HEK293 (cell line): ENCODE measurements around the gene SMPX.

Source experiments
- CTCF ChIA-PET: fragments of 350-600 bp; formaldehyde crosslinking; extraction: SDS; loops from one replicate; lab custom pipeline; 2021; ENCODE audit warnings: antibody characterized with exemption; lab: Yijun Ruan, JAX
- POLR2A ChIA-PET: fragments of 300-600 bp; formaldehyde crosslinking; extraction: SDS; loops from one replicate; lab custom pipeline; 2020; ENCODE audit warnings: antibody characterized with exemption, inconsistent platforms; lab: Yijun Ruan, JAX
- H3K27ac ChIP-seq: fragments of 200-500 bp; sonication (Bioruptor generic); 2 replicates; pipeline ENCODE4 v1.5.1; 2014; ENCODE audit warnings: low read depth, low read length, control low read depth, inconsistent platforms; ENCODE audit errors: extremely low read depth
- H3K36me3 ChIP-seq, 2 experiments: fragments of 200-500 bp in 1 of 2; sonication (Bioruptor generic) in 1 of 2; 1 replicate in 1 of 2; 2 replicates in 1 of 2; pipeline ENCODE4 v1.5.1; 2014 to 2017; ENCODE audit warnings: inconsistent platforms in 2 of 2, low read length in 2 of 2; ENCODE audit not compliant: control insufficient read depth in 2 of 2, insufficient read depth in 1 of 2
- H3K4me1 ChIP-seq: fragments of 200-500 bp; sonication (Bioruptor generic); 2 replicates; pipeline ENCODE4 v1.5.1; 2014; ENCODE audit warnings: mild to moderate bottlenecking, low read length, inconsistent platforms; ENCODE audit not compliant: control insufficient read depth, insufficient read depth
- H3K4me3 ChIP-seq: 2 replicates; pipeline ENCODE4 v1.5.1; 2011; ENCODE audit warnings: low read depth, mild to moderate bottlenecking, control low read depth, low read length, moderate library complexity
- H3K9me3 ChIP-seq: fragments of 200-500 bp; sonication (Bioruptor generic); 2 replicates; pipeline ENCODE4 v1.5.1; 2014; ENCODE audit warnings: low read depth, low read length, inconsistent platforms; ENCODE audit not compliant: control insufficient read depth, insufficient read depth
- BCL11A ChIP-seq: fragments of 450-650 bp; formaldehyde crosslinking; IDR thresholded peaks from 2 replicates; pipeline ENCODE4 v1.5.1; 2016; ENCODE audit warnings: low read depth, missing biosample characterization, missing genetic modification characterization
- ZFP69B ChIP-seq: fragments of 450-650 bp; formaldehyde crosslinking; IDR thresholded peaks from 2 replicates; pipeline ENCODE4 v1.5.1; 2016; ENCODE audit warnings: missing biosample characterization, missing genetic modification characterization
- ZNF184 ChIP-seq: fragments of 450-650 bp; IDR thresholded peaks from 2 replicates; pipeline ENCODE4 v1.5.1; 2018; ENCODE audit warnings: missing biosample characterization, mild to moderate bottlenecking, missing genetic modification characterization
- ZNF266 ChIP-seq: fragments of 450-650 bp; formaldehyde crosslinking; IDR thresholded peaks from 2 replicates; pipeline ENCODE4 v1.5.1; 2016; ENCODE audit warnings: missing biosample characterization, missing genetic modification characterization, low read depth
- ZNF514 ChIP-seq: fragments of 450-650 bp; formaldehyde crosslinking; IDR thresholded peaks from 2 replicates; pipeline ENCODE4 v1.5.1; 2016; ENCODE audit warnings: missing biosample characterization, missing genetic modification characterization
- ZNF548 ChIP-seq: fragments of 450-650 bp; formaldehyde crosslinking; IDR thresholded peaks from 2 replicates; pipeline ENCODE4 v1.5.1; 2016; ENCODE audit warnings: missing biosample characterization, missing genetic modification characterization
- ZNF621 ChIP-seq: fragments of 450-650 bp; formaldehyde crosslinking; IDR thresholded peaks from 2 replicates; pipeline ENCODE4 v1.5.1; 2017; ENCODE audit warnings: missing biosample characterization, missing genetic modification characterization
- ZNF677 ChIP-seq: fragments of 450-650 bp; IDR thresholded peaks from 2 replicates; pipeline ENCODE4 v1.5.0; 2018; ENCODE audit warnings: missing biosample characterization, mild to moderate bottlenecking, missing genetic modification characterization, moderate library complexity
- ZNF76 ChIP-seq: fragments of 450-650 bp; formaldehyde crosslinking; IDR thresholded peaks from 2 replicates; pipeline ENCODE4; 2016; ENCODE audit warnings: low read depth, missing biosample characterization, missing genetic modification characterization, borderline replicate concordance
- TF ChIP-seq, protein P1 (sequence below): fragments of 450-650 bp; formaldehyde crosslinking; IDR thresholded peaks from 2 replicates; pipeline ENCODE4 v1.5.1; 2016; ENCODE audit warnings: missing biosample characterization, missing genetic modification characterization
- TF ChIP-seq, protein P2 (sequence below): fragments of 450-650 bp; formaldehyde crosslinking; IDR thresholded peaks from 2 replicates; pipeline ENCODE4 v1.5.1; 2016; ENCODE audit warnings: missing biosample characterization, missing genetic modification characterization
- TF ChIP-seq, protein P3 (sequence below): fragments of 450-650 bp; formaldehyde crosslinking; IDR thresholded peaks from 2 replicates; pipeline ENCODE4 v1.5.1; 2016; ENCODE audit warnings: missing biosample characterization, missing genetic modification characterization
- TF ChIP-seq, protein P4 (sequence below): fragments of 450-650 bp; formaldehyde crosslinking; IDR thresholded peaks from 2 replicates; pipeline ENCODE4 v1.5.0; 2017; ENCODE audit warnings: missing biosample characterization, missing genetic modification characterization, borderline replicate concordance
- TF ChIP-seq, protein P5 (sequence below): fragments of 450-650 bp; formaldehyde crosslinking; IDR thresholded peaks from 2 replicates; pipeline ENCODE4 v1.5.1; 2016; ENCODE audit warnings: missing biosample characterization, missing genetic modification characterization
- TF ChIP-seq, protein P6 (sequence below): fragments of 450-650 bp; formaldehyde crosslinking; IDR thresholded peaks from 2 replicates; pipeline ENCODE4 v1.5.1; 2016; ENCODE audit warnings: missing biosample characterization, missing genetic modification characterization

SMPX gene

DNA sequence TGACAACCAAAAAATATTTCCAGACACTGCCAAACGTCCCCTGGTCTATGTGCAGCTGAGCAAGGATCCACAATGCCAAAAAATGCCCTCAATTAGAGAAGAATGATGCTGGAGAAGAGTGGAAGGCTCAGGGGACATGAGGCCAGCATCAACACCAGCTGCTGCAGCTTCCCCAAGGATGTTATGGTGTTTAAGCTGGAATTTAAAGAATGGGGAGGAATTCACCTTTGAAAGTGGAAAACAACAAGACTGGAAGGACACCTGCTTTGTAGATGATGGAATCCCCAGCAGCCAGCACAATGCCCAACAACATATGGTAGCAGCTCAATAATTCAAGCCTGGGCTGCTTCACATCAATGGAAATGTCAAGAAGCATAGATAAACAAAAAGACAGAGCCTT lies 20.3 kb upstream of the SMPX start:
- ChIA-PET POLR2A (interaction anchor here (0.9 kb wide), 1 partner anchor 37 kb away, joined by 3 read pairs; no protein-coding TSS in a partner anchor), CTCF (no interaction called here)
- no peaks in the 10 kb centered on the region for H3K9me3 ChIP-seq
- H3K27ac ChIP-seq, result no peak overlapping the region
- no peaks in the 10 kb centered on the region for H3K36me3 ChIP-seq
- TF ChIP-seq, protein P1, sequence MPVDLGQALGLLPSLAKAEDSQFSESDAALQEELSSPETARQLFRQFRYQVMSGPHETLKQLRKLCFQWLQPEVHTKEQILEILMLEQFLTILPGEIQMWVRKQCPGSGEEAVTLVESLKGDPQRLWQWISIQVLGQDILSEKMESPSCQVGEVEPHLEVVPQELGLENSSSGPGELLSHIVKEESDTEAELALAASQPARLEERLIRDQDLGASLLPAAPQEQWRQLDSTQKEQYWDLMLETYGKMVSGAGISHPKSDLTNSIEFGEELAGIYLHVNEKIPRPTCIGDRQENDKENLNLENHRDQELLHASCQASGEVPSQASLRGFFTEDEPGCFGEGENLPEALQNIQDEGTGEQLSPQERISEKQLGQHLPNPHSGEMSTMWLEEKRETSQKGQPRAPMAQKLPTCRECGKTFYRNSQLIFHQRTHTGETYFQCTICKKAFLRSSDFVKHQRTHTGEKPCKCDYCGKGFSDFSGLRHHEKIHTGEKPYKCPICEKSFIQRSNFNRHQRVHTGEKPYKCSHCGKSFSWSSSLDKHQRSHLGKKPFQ (tag by site-specific recombination), result no peak
- TF ChIP-seq ZFP69B (tag by site-specific recombination) (no peak), ZNF184 (no peak), ZNF76 (no peak), ZNF548 (tag by site-specific recombination) (no peak), ZNF514 (tag by site-specific recombination) (no peak), BCL11A (tag by site-specific recombination) (no peak), ZNF677 (tag by site-specific recombination) (no peak), ZNF266 (tag by site-specific recombination) (no peak), ZNF621 (tag by site-specific recombination) (no peak)
- TF ChIP-seq, protein P2, sequence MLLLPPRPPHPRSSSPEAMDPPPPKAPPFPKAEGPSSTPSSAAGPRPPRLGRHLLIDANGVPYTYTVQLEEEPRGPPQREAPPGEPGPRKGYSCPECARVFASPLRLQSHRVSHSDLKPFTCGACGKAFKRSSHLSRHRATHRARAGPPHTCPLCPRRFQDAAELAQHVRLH (tag by site-specific recombination), result no peak
- TF ChIP-seq, protein P3, sequence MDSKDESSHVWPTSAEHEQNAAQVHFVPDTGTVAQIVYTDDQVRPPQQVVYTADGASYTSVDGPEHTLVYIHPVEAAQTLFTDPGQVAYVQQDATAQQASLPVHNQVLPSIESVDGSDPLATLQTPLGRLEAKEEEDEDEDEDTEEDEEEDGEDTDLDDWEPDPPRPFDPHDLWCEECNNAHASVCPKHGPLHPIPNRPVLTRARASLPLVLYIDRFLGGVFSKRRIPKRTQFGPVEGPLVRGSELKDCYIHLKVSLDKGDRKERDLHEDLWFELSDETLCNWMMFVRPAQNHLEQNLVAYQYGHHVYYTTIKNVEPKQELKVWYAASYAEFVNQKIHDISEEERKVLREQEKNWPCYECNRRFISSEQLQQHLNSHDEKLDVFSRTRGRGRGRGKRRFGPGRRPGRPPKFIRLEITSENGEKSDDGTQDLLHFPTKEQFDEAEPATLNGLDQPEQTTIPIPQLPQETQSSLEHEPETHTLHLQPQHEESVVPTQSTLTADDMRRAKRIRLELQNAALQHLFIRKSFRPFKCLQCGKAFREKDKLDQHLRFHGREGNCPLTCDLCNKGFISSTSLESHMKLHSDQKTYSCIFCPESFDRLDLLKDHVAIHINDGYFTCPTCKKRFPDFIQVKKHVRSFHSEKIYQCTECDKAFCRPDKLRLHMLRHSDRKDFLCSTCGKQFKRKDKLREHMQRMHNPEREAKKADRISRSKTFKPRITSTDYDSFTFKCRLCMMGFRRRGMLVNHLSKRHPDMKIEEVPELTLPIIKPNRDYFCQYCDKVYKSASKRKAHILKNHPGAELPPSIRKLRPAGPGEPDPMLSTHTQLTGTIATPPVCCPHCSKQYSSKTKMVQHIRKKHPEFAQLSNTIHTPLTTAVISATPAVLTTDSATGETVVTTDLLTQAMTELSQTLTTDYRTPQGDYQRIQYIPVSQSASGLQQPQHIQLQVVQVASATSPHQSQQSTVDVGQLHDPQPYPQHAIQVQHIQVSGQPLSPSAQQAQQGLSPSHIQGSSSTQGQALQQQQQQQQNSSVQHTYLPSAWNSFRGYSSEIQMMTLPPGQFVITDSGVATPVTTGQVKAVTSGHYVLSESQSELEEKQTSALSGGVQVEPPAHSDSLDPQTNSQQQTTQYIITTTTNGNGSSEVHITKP (tag by site-specific recombination), result no peak
- TF ChIP-seq, protein P4, sequence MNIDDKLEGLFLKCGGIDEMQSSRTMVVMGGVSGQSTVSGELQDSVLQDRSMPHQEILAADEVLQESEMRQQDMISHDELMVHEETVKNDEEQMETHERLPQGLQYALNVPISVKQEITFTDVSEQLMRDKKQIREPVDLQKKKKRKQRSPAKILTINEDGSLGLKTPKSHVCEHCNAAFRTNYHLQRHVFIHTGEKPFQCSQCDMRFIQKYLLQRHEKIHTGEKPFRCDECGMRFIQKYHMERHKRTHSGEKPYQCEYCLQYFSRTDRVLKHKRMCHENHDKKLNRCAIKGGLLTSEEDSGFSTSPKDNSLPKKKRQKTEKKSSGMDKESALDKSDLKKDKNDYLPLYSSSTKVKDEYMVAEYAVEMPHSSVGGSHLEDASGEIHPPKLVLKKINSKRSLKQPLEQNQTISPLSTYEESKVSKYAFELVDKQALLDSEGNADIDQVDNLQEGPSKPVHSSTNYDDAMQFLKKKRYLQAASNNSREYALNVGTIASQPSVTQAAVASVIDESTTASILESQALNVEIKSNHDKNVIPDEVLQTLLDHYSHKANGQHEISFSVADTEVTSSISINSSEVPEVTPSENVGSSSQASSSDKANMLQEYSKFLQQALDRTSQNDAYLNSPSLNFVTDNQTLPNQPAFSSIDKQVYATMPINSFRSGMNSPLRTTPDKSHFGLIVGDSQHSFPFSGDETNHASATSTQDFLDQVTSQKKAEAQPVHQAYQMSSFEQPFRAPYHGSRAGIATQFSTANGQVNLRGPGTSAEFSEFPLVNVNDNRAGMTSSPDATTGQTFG (tag by site-specific recombination), result no peak
- TF ChIP-seq, protein P5, sequence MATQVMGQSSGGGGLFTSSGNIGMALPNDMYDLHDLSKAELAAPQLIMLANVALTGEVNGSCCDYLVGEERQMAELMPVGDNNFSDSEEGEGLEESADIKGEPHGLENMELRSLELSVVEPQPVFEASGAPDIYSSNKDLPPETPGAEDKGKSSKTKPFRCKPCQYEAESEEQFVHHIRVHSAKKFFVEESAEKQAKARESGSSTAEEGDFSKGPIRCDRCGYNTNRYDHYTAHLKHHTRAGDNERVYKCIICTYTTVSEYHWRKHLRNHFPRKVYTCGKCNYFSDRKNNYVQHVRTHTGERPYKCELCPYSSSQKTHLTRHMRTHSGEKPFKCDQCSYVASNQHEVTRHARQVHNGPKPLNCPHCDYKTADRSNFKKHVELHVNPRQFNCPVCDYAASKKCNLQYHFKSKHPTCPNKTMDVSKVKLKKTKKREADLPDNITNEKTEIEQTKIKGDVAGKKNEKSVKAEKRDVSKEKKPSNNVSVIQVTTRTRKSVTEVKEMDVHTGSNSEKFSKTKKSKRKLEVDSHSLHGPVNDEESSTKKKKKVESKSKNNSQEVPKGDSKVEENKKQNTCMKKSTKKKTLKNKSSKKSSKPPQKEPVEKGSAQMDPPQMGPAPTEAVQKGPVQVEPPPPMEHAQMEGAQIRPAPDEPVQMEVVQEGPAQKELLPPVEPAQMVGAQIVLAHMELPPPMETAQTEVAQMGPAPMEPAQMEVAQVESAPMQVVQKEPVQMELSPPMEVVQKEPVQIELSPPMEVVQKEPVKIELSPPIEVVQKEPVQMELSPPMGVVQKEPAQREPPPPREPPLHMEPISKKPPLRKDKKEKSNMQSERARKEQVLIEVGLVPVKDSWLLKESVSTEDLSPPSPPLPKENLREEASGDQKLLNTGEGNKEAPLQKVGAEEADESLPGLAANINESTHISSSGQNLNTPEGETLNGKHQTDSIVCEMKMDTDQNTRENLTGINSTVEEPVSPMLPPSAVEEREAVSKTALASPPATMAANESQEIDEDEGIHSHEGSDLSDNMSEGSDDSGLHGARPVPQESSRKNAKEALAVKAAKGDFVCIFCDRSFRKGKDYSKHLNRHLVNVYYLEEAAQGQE (tag by site-specific recombination), result no peak
- TF ChIP-seq, protein P6, sequence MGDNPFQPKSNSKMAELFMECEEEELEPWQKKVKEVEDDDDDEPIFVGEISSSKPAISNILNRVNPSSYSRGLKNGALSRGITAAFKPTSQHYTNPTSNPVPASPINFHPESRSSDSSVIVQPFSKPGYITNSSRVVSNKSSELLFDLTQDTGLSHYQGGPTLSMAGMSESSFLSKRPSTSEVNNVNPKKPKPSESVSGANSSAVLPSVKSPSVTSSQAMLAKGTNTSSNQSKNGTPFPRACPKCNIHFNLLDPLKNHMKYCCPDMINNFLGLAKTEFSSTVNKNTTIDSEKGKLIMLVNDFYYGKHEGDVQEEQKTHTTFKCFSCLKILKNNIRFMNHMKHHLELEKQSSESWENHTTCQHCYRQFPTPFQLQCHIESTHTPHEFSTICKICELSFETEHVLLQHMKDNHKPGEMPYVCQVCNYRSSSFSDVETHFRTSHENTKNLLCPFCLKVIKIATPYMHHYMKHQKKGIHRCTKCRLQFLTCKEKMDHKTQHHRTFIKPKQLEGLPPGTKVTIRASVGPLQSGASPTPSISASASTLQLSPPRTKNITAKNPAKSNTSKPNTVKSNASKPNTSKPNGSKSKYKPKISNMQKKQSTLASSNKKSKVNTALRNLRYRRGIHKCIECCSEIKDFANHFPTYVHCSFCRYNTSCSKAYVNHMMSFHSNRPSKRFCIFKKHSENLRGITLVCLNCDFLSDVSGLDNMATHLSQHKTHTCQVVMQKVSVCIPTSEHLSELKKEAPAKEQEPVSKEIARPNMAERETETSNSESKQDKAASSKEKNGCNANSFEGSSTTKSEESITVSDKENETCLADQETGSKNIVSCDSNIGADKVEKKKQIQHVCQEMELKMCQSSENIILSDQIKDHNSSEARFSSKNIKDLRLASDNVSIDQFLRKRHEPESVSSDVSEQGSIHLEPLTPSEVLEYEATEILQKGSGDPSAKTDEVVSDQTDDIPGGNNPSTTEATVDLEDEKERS (tag by site-specific recombination), result no peak
- TF ChIP-seq, all 188 proteins: peak for 0
- H3K4me1 ChIP-seq, result no peaks in the 10 kb centered on the region
- no peak overlapping the region for H3K4me3 ChIP-seq
